MCF 10A (cell line): ENCODE measurements around the gene LIAS. TPM values are rescaled to one million over a fixed set of nuclear protein-coding genes. Genes with fewer than 3 reads are reported as not detected.
A peak's percentile ranks its signal among the peaks of the same experiment; 100 is the strongest.

ENCODE experiments used
- BruUV-seq: library from RNA; stranded (reverse); fragments of 400-500 nt; replicated peaks from 2 replicates; lab custom pipeline; 2021; lab: Mats Ljungman, UMichigan
- CTCF ChIA-PET: fragments of 300-600 bp; sonication (Branson Sonifier 250); formaldehyde crosslinking; extraction: SDS; loops from one replicate; lab custom pipeline; 2021; ENCODE audit warnings: antibody characterized with exemption, inconsistent platforms; lab: Yijun Ruan, JAX
- POLR2A ChIA-PET: fragments of 300-600, 350-650 bp; sonication (Branson Sonifier 250); formaldehyde crosslinking; extraction: SDS; loops from one replicate; lab custom pipeline; 2020; ENCODE audit warnings: antibody characterized with exemption, inconsistent platforms; lab: Yijun Ruan, JAX
- DNase-seq: peaks from one replicate; pipeline ENCODE4 v3.0.0-alpha.2; 2018; ENCODE audit not compliant: unreplicated experiment
- H3K27ac Mint-ChIP-seq: one replicate; pipeline ENCODE4 v1.8.0; 2022; ENCODE audit warnings: mild to moderate bottlenecking, low read depth, mixed read lengths; ENCODE audit not compliant: unreplicated experiment
- H3K27me3 Mint-ChIP-seq: one replicate; pipeline ENCODE4 v1.8.0; 2022; ENCODE audit warnings: mixed read lengths; ENCODE audit not compliant: insufficient read depth, unreplicated experiment
- H3K36me3 Mint-ChIP-seq: one replicate; pipeline ENCODE4 v1.8.0; 2022; ENCODE audit warnings: mild to moderate bottlenecking, moderate library complexity, mixed read lengths; ENCODE audit not compliant: insufficient read depth, unreplicated experiment
- H3K4me1 Mint-ChIP-seq: one replicate; pipeline ENCODE4 v1.8.0; 2022; ENCODE audit warnings: mixed read lengths; ENCODE audit not compliant: insufficient read depth, unreplicated experiment
- H3K4me3 Mint-ChIP-seq: one replicate; pipeline ENCODE4 v1.8.0; 2022; ENCODE audit warnings: mild to moderate bottlenecking, moderate library complexity, mixed read lengths; ENCODE audit not compliant: unreplicated experiment
- H3K9me3 Mint-ChIP-seq: one replicate; pipeline ENCODE4 v1.8.0; 2022; ENCODE audit warnings: mixed read lengths; ENCODE audit not compliant: unreplicated experiment
- intact Hi-C: fragments of 100-400 bp; cut with micrococcal nuclease; formaldehyde crosslinking; loops from 2 replicates; pipeline ENCODE4 v1.14.1; 2022
- microRNA-seq: library from miRNA; unstranded; fragments of <30 nt; microRNA quantifications from one replicate; pipeline ENCODE4 v1.2.0, GENCODE V29; 2022
- total RNA-seq: library from RNA; stranded (reverse); gene quantifications from 2 replicates; pipeline ENCODE4 v1.2.3, GENCODE V29; 2022
- TF ChIP-seq, protein P1 (sequence below): fragments of 200-600 bp; IDR thresholded peaks from one replicate; pipeline ENCODE4 v1.8.0; 2022; ENCODE audit warnings: antibody characterized with exemption, mild to moderate bottlenecking; ENCODE audit not compliant: unreplicated experiment

The LIAS gene
- total RNA-seq, 1 experiment from 2014 or later, result 24.6 TPM

DNA sequence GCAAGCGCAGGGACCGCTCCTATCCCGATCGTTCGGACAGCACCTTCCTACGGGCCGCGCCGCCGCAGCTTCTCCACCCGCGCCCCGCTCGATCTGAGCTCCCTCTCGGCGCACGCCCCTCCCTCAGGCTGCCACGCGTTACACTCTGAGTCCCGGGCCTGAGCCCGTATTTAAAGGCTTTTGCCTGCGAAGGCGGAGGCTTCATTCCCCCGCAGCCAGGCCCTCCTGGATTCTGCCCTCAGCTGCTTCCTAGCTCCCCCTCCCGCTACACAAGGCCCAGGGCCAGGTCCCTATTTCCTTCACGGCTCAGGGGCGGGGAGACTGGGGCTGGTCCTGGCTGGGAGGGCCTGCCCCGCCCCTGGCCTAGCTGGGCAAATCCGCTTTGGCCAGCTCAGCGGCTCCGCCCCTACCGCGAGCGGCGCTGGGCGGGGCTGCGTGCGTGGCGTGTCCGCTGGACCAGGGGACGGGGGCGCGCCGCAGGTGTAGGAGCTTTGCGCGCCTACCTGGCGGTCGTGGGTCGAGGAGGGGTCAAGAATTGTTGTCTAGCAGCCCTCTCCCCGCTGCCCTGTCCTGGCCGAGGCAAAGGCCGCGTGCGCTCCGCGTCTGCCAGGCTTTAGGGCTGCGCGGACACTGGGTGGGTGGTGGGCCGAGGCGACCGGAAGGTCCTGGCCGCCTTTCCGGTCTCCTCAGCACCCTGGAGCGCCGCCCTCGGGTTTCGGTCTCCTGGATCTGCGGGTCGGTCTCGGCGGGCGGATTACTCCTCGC is 68.6 kb downstream of the LIAS start, which contains the start of gene UGDH:
Gene UGDH (minus strand): TSS at position 144 of the 765 bp plus-strand sequence. CDS start 5,927 bp downstream, outside the sequence.
- TF ChIP-seq, protein P1, sequence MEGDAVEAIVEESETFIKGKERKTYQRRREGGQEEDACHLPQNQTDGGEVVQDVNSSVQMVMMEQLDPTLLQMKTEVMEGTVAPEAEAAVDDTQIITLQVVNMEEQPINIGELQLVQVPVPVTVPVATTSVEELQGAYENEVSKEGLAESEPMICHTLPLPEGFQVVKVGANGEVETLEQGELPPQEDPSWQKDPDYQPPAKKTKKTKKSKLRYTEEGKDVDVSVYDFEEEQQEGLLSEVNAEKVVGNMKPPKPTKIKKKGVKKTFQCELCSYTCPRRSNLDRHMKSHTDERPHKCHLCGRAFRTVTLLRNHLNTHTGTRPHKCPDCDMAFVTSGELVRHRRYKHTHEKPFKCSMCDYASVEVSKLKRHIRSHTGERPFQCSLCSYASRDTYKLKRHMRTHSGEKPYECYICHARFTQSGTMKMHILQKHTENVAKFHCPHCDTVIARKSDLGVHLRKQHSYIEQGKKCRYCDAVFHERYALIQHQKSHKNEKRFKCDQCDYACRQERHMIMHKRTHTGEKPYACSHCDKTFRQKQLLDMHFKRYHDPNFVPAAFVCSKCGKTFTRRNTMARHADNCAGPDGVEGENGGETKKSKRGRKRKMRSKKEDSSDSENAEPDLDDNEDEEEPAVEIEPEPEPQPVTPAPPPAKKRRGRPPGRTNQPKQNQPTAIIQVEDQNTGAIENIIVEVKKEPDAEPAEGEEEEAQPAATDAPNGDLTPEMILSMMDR, result no peak
- Mint-ChIP-seq H3K36me3 (peaks cover 18% of the 10 kb centered on the region), H3K27me3 (no peaks in the 10 kb centered on the region), H3K9me3 (peaks cover 13% of the 10 kb centered on the region), H3K27ac (peak within 1 kb of the TSS; percentile 94), H3K4me1 (peaks cover 9% of the 10 kb centered on the region), H3K4me3 (peak within 1 kb of the TSS; percentile 98)
- intact Hi-C loops, result loop anchor here (1.0 to 5.0 kb wide), 3 partner anchors 60 to 111 kb away; partner anchors contain the start of gene SMIM14
- ChIA-PET CTCF (interaction anchor here (0.7 to 0.9 kb wide), 3 partner anchors 15 to 89 kb away, joined by 3 read pairs; no protein-coding TSS in a partner anchor), POLR2A (interaction anchor here (0.5 to 2.7 kb wide), 27 partner anchors 13 to 1142 kb away, joined by 3 to 59 read pairs (median 3); partner anchors contain the start of genes LIAS, PDS5A, RPL9 and SMIM14)
- no TSS peak for BruUV-seq
- peak; percentile 98 for DNase-seq

DNA sequence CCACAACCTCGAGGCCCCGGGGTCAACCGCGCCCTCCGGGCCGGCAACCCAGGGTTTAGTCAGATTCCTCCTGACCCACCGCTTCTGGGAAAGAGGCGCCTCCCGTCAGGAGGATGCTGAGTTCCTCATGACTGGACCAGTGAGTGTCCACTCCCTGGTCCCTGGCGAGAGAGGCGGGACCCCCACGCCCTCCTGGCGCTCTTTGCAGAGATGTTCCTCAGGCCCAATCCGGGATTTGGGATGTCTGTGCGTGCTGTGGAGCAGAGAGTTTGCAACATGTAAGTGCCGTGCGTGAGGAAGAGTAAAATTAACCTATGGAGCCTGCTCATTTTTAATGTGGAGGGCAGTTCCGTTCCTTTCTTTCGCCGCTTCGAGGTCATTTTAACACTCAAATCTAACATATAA is 69.2 kb downstream of the LIAS start:
- intact Hi-C loops, result loop anchor here (5.0 kb wide), 1 partner anchor 61 kb away; no protein-coding TSS in a partner anchor
- Mint-ChIP-seq H3K27me3 (no peaks in the 10 kb centered on the region), H3K27ac (peak overlapping the region; percentile 94), H3K4me1 (peaks cover 9% of the 10 kb centered on the region), H3K36me3 (peaks cover 24% of the 10 kb centered on the region), H3K4me3 (peak overlapping the region; percentile 98), H3K9me3 (peaks cover 16% of the 10 kb centered on the region)
- TF ChIP-seq, protein P1, result no peak
- BruUV-seq, result TSS peak; percentile 77
- CTCF ChIA-PET, result interaction anchor here (0.7 kb wide), 1 partner anchor 15 kb away, joined by 3 read pairs; no protein-coding TSS in a partner anchor
- peak; percentile 77 for DNase-seq
- POLR2A ChIA-PET, result interaction anchor here (0.9 to 2.7 kb wide), 10 partner anchors 14 to 170 kb away, joined by 3 to 59 read pairs (median 4); partner anchors contain the start of genes LIAS, RPL9, SMIM14 and UBE2K

Small RNA genes within 50 kb of the gene (microRNA-seq; reads per million reads assigned to microRNA genes)
- not detected for gene MIR5591

Other genes with a start within 250 kb of the LIAS start
- gene RFC1, start 92.7 kb upstream of the LIAS start, total RNA-seq, result 84.7 and 99.5 TPM in 2 replicates
- gene KLB, start 52.1 kb upstream of the LIAS start, total RNA-seq, result not detected in 2 replicates
- 1,405 and 1,620 TPM in 2 replicates for gene RPL9, start 134 bp upstream of the LIAS start, total RNA-seq
- 50.9 and 61.7 TPM in 2 replicates for gene UGDH, start 68.4 kb downstream of the LIAS start, total RNA-seq
- gene SMIM14, start 179.8 kb downstream of the LIAS start, total RNA-seq, result 27.3 and 36.0 TPM in 2 replicates
- 117 and 121 TPM in 2 replicates for gene UBE2K, start 239.1 kb downstream of the LIAS start, total RNA-seq